HUDEP-2 (cell line): ENCODE data around the gene LMAN1.

Source experiments
- DNase-seq, 76 experiments: peaks; one replicate each; lab custom pipeline; 2025; ENCODE audit not compliant: unreplicated experiment in 76 of 76; lab: John Stamatoyannopoulos, UW

The LMAN1 gene

GRCh38 chr18:59372975-59373374 lies 13.9 kb upstream of the LMAN1 start:
- no peak for DNase-seq

DNA sequence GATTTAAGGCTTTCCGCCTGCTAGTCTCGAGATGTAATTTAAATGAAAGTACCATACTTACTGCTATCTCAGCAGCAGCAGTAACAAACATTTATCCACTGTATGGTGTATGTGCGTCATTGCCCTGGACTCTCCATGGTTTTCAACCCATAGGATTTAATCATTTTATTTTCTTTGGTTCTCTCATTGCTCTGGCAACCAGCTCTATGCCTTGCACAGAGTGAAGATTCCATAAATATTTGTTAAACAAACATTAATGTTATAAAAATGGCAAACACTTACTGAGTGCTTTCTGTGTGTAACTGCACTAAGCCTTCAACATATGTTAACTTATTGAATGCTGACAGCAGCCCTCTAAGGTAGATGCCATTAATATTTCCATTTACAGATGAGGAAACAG lies 1.3 kb upstream of the LMAN1 start:
- no peak for DNase-seq

GRCh38 chr18:59359576-59359952 lies 499 bp upstream of the LMAN1 start:
- peak in 1 of 76 experiments; percentile 51 for DNase-seq

DNA sequence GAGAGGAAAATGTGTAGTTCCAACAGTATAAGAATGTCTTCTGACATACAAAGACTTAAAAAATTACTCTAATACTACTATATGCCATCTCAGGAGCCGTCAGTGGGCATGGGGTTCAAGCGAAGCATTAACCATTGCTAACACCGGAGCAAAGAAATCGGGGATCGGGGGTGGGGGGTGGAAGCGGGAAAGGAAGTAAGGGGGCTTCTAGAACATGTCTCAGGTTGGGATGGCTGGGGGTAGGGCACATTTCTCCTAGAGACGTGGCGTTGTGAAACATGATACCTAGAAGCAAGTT lies 702 bp downstream of the LMAN1 start:
- DNase-seq, result peak in 16 of 76 experiments; percentile 1 to 43 (median 14)

DNA sequence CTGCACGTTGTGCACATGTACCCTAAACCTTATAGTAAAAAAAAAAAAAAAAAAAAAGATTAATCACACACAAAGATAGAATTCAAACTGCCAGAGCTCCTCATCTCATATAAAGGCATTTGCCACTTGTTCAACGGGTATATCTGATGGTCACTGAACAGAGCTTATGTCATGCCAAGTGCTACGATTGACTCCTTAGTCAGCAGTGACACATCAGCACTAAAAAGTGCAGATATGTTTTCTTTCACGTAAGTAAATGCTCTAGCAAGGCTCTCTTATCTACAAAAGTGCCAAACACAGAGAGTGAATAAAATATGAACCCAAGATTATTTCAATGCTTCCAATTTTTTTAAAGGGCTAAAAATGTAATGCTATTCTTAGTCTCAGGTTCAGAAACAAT lies 1.1 kb downstream of the LMAN1 start:
- peak in 43 of 76 experiments; percentile 0 to 79 (median 43) for DNase-seq

DNA sequence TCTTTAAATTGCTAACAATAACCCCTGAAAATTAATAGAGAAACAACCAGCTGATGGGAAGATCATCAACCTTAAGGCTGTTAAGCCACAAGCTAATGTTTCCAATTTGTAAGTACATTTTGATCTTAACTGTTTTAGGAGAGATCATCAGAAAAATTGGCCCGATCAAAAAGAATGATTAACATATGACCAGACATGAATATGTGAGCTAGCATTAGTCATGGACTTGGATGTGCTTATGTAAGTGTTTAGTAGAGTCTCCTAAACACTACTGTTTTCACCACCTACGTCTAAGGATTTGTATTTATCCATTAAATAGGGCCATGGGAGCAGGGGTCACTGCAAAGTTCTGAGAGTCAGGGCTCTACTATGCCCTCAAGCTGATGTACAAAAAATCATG lies 4.3 kb downstream of the LMAN1 start:
- DNase-seq, result no peak

GRCh38 chr18:59353079-59353680 lies 5.9 kb downstream of the LMAN1 start:
- no peak for DNase-seq

DNA sequence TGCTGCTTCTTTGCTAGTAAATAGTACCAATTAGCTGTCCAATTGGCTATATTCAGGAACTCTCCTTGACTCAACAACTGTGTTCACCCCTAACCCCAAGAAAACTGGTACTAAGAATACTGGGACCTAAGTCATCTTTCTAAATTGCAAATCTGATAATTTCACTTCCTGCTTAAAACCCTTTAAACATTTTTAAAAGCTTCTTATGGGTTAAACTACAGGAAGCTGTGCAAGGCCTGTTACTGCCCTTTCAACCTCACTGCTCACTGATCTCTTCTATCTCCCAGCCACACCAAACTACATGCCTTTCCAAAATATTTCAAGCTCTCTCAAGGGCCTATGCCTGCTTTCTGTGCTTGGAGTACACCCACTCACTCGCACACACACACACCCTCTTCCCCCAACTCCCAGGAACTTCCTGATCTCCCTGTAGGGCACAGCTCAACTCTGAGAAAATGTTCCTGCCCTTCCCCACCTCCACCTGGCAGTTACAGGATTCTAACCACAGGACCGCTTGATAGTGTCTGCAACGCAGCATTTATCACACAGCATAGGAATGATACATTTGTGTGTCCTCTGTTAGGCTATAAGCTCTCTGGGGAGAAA lies 6.7 kb downstream of the LMAN1 start:
- no peak for DNase-seq

DNA sequence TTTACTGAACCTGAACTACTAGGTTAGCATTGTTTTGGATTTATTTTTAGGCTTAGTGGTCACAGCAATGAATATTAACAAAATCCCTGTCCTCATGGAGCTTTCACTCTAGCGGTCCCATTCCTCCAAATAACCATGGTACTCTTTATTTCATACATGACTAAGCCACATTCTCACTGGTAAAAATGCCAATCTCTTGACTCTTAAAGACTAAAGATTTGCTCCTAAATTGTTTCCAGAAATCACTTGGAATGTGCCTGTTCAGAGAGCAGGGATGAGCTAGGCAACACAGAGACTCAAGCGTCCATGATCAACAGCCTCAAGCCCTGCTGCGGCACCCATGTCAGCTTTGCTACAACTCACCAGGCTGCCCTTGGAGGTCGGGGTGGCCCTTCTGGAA lies 13.5 kb downstream of the LMAN1 start:
- DNase-seq, result no peak

- no peak for DNase-seq
These were observed 14.1 kb downstream of the LMAN1 start for GRCh38 chr18:59344996-59345395.

DNA sequence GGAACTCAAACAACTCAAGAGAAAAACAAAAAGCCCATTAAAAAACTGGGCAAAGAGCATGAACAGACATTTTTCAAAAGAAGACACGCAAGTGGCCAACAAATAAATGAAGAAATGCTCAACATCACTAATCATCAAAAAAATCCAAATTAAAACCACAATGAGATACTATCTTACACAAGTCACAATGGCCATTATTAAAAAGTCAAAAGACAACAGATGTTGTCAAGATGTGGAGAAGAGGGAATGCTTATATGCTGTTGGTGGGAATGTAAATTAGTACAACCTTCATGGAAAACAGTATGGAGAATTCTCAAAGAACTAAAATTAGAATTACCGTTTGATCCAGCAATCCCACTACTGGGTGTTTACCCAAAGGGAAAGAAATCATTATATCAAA lies 15.1 kb downstream of the LMAN1 start:
- DNase-seq, result no peak

- no peak for DNase-seq
These were observed 18.2 kb downstream of the LMAN1 start for GRCh38 chr18:59340817-59341216.

GRCh38 chr18:59340312-59340711 lies 18.8 kb downstream of the LMAN1 start:
- DNase-seq, result no peak

- no peak for DNase-seq
These were observed 26.1 kb downstream of the LMAN1 start for GRCh38 chr18:59332986-59333385.

GRCh38 chr18:59328683-59329082 lies 30.4 kb downstream of the LMAN1 start:
- no peak for DNase-seq

GRCh38 chr18:59325965-59326364 lies 33.1 kb downstream of the LMAN1 start:
- no peak for DNase-seq

GRCh38 chr18:59324623-59324971 lies 34.5 kb downstream of the LMAN1 start:
- DNase-seq, result no peak

DNA sequence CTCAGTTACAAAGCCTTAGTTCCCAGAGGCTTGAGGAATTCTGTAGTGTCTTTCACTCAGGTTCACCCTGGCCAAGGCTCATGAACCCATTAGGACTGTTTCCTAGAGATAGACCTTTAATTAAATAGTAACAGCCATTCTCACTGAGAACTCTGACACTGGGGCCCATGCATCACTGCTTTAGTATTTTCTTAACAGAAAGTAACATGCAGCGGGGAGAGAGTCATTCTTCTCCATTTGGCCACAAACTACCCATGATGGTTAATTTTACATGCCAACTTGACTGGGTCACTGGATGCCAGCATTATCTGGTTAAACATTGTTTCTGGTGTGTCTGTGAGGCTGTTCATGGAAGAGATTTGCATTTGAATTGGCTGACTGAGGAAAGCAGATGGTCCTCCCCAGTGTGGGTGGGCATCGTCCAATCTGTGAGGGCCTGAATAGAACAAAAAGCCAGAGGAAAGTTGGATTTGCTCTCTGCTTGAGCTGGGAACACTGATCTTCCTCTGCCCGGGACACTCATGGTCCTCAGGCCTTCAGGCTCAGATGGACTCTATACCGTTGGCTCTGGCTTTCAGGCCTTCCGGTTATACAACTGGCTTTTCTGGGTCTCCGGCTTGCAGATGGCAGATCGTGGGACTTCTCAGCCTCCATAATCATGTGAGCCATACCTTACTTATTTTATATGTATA lies 35.0 kb downstream of the LMAN1 start:
- DNase-seq, result no peak

DNA sequence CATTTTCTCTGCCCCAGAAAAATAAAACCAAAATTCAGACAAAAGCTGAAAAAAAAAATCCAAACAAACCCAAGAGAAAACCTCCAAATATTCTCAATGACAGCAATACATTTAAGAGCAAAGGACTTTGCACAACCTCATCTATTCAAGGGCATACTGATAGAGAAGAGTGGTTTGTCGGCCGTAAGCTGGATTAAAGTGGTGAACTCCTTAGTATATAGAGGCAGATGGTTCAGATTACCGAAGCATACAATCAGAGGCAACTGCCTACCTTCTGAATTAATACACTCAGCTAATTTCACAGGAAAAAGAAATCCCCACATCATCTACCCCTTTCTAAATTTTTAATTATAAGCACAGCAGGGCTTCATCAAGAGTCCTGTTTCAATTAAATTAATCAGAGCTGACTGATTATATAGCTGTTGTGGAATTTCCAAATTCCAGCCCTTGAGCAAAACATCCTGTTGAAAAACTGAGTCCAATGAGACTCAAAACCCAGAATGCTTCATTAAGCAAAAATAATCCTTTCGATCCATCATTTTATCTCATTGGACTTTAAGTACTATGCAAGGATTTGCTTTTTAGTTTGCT lies 40.5 kb downstream of the LMAN1 start, which contains the start of gene CPLX4:
TSS of gene CPLX4 (minus strand) at position 190 of the 591 bp plus-strand sequence. CDS start at position 3, 187 bp downstream.
- DNase-seq, result no peak

- no peak for DNase-seq
These were observed 47.4 kb downstream of the LMAN1 start for GRCh38 chr18:59311631-59312030.

DNA sequence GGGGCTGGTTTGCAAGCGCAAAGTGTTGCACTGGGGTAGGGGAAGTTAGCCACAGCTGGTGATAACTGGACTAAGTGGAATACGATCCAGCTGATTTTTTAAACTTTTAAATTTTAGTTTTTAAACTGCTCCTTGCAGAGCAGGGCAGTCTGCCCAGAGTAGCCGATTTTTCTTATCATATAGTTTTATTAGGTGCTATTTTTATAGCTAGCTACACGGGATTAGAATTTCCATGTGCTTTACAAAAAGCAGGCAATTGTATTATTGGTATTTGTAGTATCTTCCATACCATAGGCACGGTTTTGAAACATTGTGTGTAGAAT lies 50.2 kb downstream of the LMAN1 start:
- peak in 1 of 76 experiments; percentile 27 for DNase-seq
